NCI-H69 (cell line): ENCODE results near the gene AQP7.
A peak's percentile ranks its signal among the peaks of the same experiment; 100 is the strongest.
"Not testable (repeated sequence)": the region's sequence is repeated elsewhere in the genome, so short reads cannot be mapped to it uniquely, and the experiment has no call there.

Source experiments
- DNase-seq: peaks from one replicate; lab custom pipeline; 2025; lab: John Stamatoyannopoulos, UW

Gene AQP7

GRCh38 chr9:33374634-33375237, 27.6 kb downstream of the AQP7 start:
- DNase-seq, result peak; percentile 78

DNA sequence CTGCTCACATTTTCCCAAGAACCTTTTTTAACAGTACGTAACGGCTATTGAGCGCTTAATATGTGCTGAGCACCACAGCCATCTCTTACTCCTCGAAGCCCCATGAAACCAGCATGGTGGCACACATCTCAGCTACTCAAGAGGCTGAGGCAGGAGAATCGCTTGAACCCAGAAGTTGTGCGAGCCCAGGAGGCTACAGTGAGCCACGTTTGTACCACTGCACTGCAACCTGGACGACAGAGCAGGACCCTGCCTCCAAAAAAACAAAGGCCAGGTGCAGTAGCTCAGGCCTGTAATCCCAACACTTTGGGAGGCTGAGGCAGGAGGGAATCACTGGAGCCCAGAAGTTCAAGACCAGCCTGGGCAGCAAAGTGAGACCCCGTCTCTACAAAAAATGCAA, 28.2 kb downstream of the AQP7 start:
- no peak for DNase-seq

- no peak for DNase-seq
These were observed 29.5 kb downstream of the AQP7 start for GRCh38 chr9:33372900-33373299.

DNA sequence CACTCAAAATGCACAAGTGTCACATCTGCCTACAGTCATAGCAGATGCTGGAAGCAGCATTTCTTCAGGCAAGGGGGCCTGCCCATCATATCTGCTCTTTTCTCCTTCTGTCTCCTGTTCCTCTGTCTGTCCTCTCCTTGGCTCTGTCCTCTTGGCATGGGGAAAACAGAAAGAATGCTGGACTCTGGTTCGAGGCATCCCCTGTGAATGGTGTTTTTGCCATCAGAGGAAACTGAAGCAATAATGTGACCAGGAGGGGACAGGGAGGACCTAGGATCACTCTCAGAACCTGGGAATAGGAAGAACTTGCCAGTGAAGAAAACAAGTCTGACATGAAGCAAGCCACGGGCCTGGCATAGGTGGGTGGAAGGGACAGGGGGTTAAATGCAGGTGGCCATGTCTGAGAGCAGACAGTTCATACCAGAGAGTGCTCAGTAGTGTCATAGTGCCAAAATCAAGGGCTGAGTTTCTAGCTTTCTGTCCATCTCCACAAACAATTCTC, 35.3 kb downstream of the AQP7 start:
- no peak for DNase-seq

DNA sequence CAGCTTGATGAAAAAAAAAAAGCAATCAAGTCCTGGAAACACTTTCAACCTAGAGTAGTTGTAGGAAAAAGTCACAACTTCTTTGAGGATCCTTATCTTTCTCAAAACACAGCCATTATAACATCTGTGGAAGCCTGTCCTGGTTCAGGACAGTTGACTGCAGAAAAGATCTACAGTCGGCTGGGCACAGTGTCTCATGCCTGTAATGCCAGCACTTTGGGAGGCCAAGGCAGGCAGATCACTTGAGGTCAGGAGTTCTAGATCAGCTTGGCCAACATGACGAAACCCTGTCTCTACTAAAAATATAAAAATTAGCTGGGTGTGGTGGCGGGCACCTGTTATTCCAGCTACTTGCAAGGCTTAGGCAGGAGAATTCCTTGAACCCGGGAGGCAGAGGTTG, 37.6 kb downstream of the AQP7 start:
- not testable (repeated sequence) for DNase-seq

DNA sequence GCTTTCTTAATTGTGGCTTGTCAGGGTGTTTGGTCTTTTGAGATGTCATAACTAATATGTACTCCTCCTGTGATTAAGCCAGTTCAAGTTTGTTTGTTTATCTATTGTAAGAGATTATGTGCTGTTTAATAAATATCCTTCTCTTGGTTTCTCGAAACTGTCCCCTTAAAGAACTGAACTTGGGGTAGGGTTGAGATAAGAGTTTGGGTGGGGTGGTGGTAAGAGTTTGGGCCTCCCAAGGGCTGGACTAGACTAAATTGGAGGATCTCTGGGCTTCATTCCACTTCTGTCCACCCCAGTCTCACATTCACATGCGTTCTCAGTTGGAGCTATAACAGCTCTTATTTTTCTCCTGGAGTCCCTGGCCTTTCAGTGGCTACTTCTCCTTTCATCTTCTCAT, 38.2 kb downstream of the AQP7 start:
- DNase-seq, result no peak

DNA sequence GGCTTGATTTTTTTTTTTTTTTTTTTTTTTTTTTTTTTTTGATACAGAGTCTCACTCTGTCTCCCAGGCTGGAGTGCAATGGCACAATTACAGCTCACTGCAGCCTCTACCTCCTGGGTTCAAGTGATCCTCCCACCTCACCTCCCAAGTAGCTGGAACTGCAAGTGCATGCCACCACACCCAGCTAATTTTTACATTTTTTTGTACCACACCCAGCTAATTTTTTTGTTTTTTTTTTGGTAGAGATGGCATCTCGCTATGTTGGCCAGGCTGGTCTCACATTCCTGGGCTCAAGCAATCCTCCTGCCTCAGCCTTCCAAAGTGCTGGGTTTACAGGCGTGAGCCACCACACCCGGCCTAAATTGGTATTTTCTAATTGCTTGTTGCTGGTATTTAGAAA, 43.7 kb downstream of the AQP7 start:
- not testable (repeated sequence) for DNase-seq

- no peak for DNase-seq
These were observed 46.4 kb downstream of the AQP7 start for GRCh38 chr9:33355933-33356332.

DNA sequence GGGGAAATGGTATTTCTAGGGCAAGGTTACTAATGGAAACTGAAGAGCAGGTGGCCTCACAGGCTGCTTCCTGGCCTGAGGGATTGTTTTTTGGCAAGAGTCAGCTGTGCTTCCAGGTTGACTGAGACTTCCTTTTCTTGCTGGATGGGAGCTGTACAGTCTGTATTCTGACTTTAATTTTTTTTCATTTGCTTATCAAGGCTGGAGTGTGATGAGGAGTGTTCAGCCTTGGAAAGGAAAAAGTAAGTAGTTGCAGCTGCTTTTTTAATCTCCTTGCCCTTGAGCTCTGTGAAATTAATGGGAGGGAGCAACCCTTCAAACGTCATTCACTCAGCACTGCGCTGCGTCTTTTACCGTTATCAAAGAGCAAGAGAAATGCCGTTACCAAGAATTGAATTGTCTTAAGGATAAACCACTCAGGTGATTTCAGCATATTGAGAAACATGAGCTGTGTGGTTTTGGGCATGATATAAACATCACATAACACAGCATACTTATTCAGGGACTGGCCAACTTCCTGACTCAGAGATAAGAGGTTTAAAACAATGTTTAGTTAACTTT, 47.6 kb downstream of the AQP7 start:
- DNase-seq, result peak; percentile 60

GRCh38 chr9:33351547-33351946, 50.8 kb downstream of the AQP7 start:
- DNase-seq, result no peak

DNA sequence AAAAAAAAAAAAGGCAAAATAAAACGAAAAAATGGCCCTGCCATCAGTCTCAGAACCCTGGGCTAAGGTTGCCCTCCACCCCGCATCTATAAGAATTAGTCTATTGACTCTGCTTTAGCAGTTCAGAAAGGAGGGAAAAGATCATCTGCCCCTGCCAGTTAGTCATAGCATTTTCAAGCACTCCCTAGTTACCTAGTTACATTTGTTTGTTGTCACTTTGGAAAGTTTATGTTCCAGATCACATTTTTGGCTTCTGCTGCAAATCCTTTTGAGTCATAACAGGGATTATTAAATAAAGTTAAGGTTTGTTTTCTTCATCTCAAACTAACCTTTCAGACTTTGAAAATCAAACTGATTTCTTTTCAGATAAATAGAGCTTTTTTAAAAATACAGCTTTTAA, 52.1 kb downstream of the AQP7 start:
- no peak for DNase-seq

- DNase-seq, result no peak
These were observed 52.6 kb downstream of the AQP7 start for GRCh38 chr9:33349743-33350142.

- DNase-seq, result no peak
These were observed 53.4 kb downstream of the AQP7 start for GRCh38 chr9:33348998-33349397.

DNA sequence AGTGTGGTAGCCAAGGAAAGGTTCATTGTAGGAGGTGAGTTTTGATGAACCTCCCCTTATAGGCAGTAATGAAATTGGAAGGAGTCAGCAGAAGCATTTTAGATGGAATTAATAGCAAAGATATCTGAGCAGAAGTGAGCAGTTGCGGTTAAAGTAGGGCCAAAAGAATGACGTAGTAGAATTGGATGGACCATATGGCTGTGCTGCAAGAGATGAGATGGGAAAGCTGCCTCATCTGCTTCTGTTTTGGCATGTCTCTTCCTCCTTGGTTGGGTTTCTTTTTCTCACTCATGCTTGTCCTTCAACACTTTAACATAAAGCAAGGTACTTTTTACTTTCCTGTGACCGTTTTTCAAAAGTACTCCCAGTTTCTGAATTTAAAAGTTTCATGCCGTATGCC, 55.8 kb downstream of the AQP7 start:
- DNase-seq, result no peak

GRCh38 chr9:33344145-33344544, 58.2 kb downstream of the AQP7 start:
- DNase-seq, result no peak

GRCh38 chr9:33341182-33341581, 61.2 kb downstream of the AQP7 start:
- DNase-seq, result no peak

GRCh38 chr9:33340186-33340585, 62.2 kb downstream of the AQP7 start:
- DNase-seq, result no peak
